Measurements from ENCODE around the gene MYO10.

DNA sequence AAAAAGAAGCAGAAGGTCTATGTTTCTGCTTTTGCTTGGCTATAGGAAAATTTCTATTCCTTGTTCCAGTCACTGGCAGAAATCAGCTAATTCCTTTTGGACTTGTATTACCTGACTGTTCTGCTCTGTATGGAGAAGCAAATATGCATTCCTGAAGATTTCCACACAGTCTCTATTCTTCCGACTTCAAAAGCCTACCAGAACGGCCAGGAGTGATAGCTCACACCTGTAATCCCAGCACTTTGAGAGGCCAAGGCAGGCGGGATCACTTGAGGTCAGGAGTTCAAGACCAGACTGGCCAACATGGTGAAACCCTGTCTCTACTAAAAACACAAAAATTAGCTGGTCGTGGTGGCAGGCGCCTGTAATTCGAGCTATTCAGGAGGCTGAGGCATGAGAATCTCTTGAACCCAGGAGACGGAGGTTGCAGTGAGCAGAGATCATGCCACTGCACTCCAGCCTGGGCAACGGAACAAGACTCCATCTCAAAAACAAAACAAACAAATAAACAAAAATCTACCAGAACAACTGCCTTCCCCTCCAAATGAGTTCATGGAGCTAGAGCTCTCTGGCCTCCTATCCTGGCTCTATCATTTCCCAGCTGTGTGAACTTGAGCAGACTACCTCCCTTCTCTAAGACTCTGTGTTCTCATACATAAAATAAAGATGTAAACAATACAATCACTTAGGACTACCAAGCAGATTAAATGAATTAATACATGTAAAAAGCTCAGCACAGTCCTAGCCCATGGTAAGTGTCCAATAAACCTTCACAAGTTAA is 17.0 kb downstream of the MYO10 start:
- no peak for TF ChIP-seq SUZ12 (IDR thresholded peaks at IDR 0.05)
- no peak for TF ChIP-seq ELF4 (IDR thresholded peaks at IDR 0.05)
- TF ChIP-seq BHLHE40 (IDR thresholded peaks at IDR 0.05; ENCODE audit: borderline replicate concordance), result no peak
- TF ChIP-seq FOXM1 (IDR thresholded peaks at IDR 0.05; ENCODE audit: borderline replicate concordance), result no peak
- TF ChIP-seq FOXK2 (IDR thresholded peaks at IDR 0.05), result no peak
- TF ChIP-seq PKNOX1 (IDR thresholded peaks at IDR 0.05), result no peak
- no peak for TF ChIP-seq CTBP1 (IDR thresholded peaks at IDR 0.05; ENCODE audit: borderline replicate concordance)
- no peak for TF ChIP-seq TARDBP (IDR thresholded peaks at IDR 0.05)
- no peak for TF ChIP-seq LEF1 (IDR thresholded peaks at IDR 0.05; ENCODE audit: borderline replicate concordance)
- TF ChIP-seq L3MBTL2 (conservative IDR thresholded peaks at IDR 0.05), result no peak
- TF ChIP-seq NFRKB (IDR thresholded peaks at IDR 0.05), result no peak
- no peak for TF ChIP-seq FOXA1 (IDR thresholded peaks at IDR 0.05)
- no peak for TF ChIP-seq ARNT (IDR thresholded peaks at IDR 0.05)
